H9 (cell line): ENCODE measurements around the gene DTWD2. TPM values are rescaled to one million over a fixed set of nuclear protein-coding genes. Genes with fewer than 3 reads are reported as not detected.

ENCODE experiments used
- DNase-seq: peaks from one replicate; pipeline ENCODE4 v3.0.0-alpha.2; 2017
- H2AFZ ChIP-seq: one replicate; pipeline ENCODE4 v1.6.1; 2013; ENCODE audit warnings: mild to moderate bottlenecking, low read length, control low read depth, moderate library complexity
- H2AK5ac ChIP-seq: 2 replicates; pipeline ENCODE4 v1.6.1; 2013; ENCODE audit warnings: low read length, control low read depth, mixed read lengths; ENCODE audit not compliant: insufficient read length
- H2BK120ac ChIP-seq: one replicate; pipeline ENCODE4 v1.6.1; 2013; ENCODE audit warnings: low read depth, mild to moderate bottlenecking, low read length, control low read depth, inconsistent platforms; ENCODE audit not compliant: poor library complexity, severe bottlenecking
- H2BK12ac ChIP-seq: 2 replicates; pipeline ENCODE4 v1.6.1; 2013; ENCODE audit warnings: low read length, control low read depth, mixed read lengths, low read depth; ENCODE audit not compliant: insufficient read length
- H2BK15ac ChIP-seq: 2 replicates; pipeline ENCODE4 v1.6.1; 2013; ENCODE audit warnings: low read depth, low read length, control low read depth
- H2BK20ac ChIP-seq: one replicate; pipeline ENCODE4 v1.6.1; 2013; ENCODE audit warnings: low read depth, mild to moderate bottlenecking, low read length, control low read depth, inconsistent platforms; ENCODE audit not compliant: poor library complexity, severe bottlenecking
- H2BK5ac ChIP-seq: 2 replicates; pipeline ENCODE4 v1.6.1; 2013; ENCODE audit warnings: low read length, control low read depth, mixed read lengths; ENCODE audit not compliant: insufficient read length
- H3K14ac ChIP-seq: 2 replicates; pipeline ENCODE4 v1.6.1; 2013; ENCODE audit warnings: low read length, control low read depth; ENCODE audit not compliant: insufficient read depth
- H3K18ac ChIP-seq: 2 replicates; pipeline ENCODE4 v1.6.1; 2013; ENCODE audit warnings: low read depth, mild to moderate bottlenecking, mixed read lengths, low read length, control low read depth; ENCODE audit not compliant: insufficient read length
- H3K23ac ChIP-seq: 2 replicates; pipeline ENCODE4 v1.6.1; 2013; ENCODE audit warnings: low read length, control low read depth, mixed read lengths, low read depth; ENCODE audit not compliant: insufficient read length
- H3K23me2 ChIP-seq: 2 replicates; pipeline ENCODE4 v1.6.1; 2013; ENCODE audit warnings: low read depth, mild to moderate bottlenecking, mixed read lengths, low read length, control low read depth; ENCODE audit not compliant: insufficient read length, poor library complexity, severe bottlenecking
- H3K27ac ChIP-seq: 2 replicates; pipeline ENCODE4 v1.5.1; 2013; ENCODE audit warnings: low read length, control low read depth, mixed read lengths, low read depth; ENCODE audit not compliant: insufficient read length
- H3K27me3 ChIP-seq: 2 replicates; pipeline ENCODE4 v1.6.1; 2013; ENCODE audit warnings: low read length, control low read depth, inconsistent platforms; ENCODE audit not compliant: insufficient read depth
- H3K4ac ChIP-seq: 2 replicates; pipeline ENCODE4 v1.6.1; 2013; ENCODE audit warnings: low read depth, mild to moderate bottlenecking, control low read depth, inconsistent platforms, low read length, moderate library complexity
- H3K4me1 ChIP-seq: 2 replicates; pipeline ENCODE4 v1.6.1; 2013; ENCODE audit warnings: low read length, control low read depth, inconsistent platforms; ENCODE audit not compliant: insufficient read depth
- H3K4me2 ChIP-seq: 2 replicates; pipeline ENCODE4 v1.6.1; 2013; ENCODE audit warnings: low read length, control low read depth, mixed read lengths; ENCODE audit not compliant: insufficient read length, insufficient read depth
- H3K56ac ChIP-seq: 2 replicates; pipeline ENCODE4 v1.6.1; 2013; ENCODE audit warnings: low read depth, mild to moderate bottlenecking, mixed read lengths, low read length, control low read depth; ENCODE audit not compliant: insufficient read length
- H3K79me1 ChIP-seq: 2 replicates; pipeline ENCODE4 v1.6.1; 2013; ENCODE audit warnings: low read depth, mild to moderate bottlenecking, moderate library complexity, low read length, control low read depth, inconsistent platforms; ENCODE audit not compliant: insufficient read depth, poor library complexity, severe bottlenecking
- H3K79me2 ChIP-seq: 2 replicates; pipeline ENCODE4 v1.6.1; 2013; ENCODE audit warnings: low read length, control low read depth, inconsistent platforms; ENCODE audit not compliant: insufficient read depth
- H3K9ac ChIP-seq: 2 replicates; pipeline ENCODE4 v1.6.1; 2013; ENCODE audit warnings: low read length, control low read depth, mixed read lengths; ENCODE audit not compliant: insufficient read length; ENCODE audit errors: extremely low read depth
- H3K9me3 ChIP-seq: one replicate; pipeline ENCODE4 v1.6.1; 2013; ENCODE audit warnings: low read depth, low read length, inconsistent platforms; ENCODE audit not compliant: control insufficient read depth
- H3T11ph ChIP-seq: one replicate; pipeline ENCODE4 v1.6.1; 2013; ENCODE audit warnings: mild to moderate bottlenecking, low read length, control low read depth, inconsistent platforms
- H4K20me1 ChIP-seq: one replicate; pipeline ENCODE4 v1.6.1; 2013; ENCODE audit not compliant: control insufficient read depth, insufficient read length, insufficient read depth
- H4K5ac ChIP-seq: 2 replicates; pipeline ENCODE4 v1.6.1; 2013; ENCODE audit warnings: low read depth, mild to moderate bottlenecking, mixed read lengths, low read length, control low read depth; ENCODE audit not compliant: insufficient read length
- H4K8ac ChIP-seq: replicated peaks from 2 replicates; pipeline ENCODE4 v1.6.1; 2013; ENCODE audit warnings: low read length, control low read depth, mixed read lengths, low read depth; ENCODE audit not compliant: insufficient read length
- H4K91ac ChIP-seq: 2 replicates; pipeline ENCODE4 v1.6.1; 2013; ENCODE audit warnings: low read depth, mild to moderate bottlenecking, moderate library complexity, mixed read lengths, low read length, control low read depth; ENCODE audit not compliant: insufficient read length
- H3K27ac Mint-ChIP-seq, 3 experiments: 2 replicates in 2 of 3; 3 replicates in 1 of 3; pipeline ENCODE4 v1.8.0; 2020 to 2021; ENCODE audit warnings: mixed read lengths in 3 of 3, mild to moderate bottlenecking in 1 of 3, moderate library complexity in 1 of 3
- H3K27me3 Mint-ChIP-seq: 2 replicates; pipeline ENCODE4 v1.8.0; 2021; ENCODE audit warnings: low read depth, mild to moderate bottlenecking, moderate library complexity, mixed read lengths
- H3K36me3 Mint-ChIP-seq, 3 experiments: 2 replicates in 2 of 3; 3 replicates in 1 of 3; pipeline ENCODE4 v1.8.0; 2020 to 2021; ENCODE audit warnings: low read depth in 3 of 3, mixed read lengths in 3 of 3; ENCODE audit not compliant: insufficient read depth in 1 of 3
- H3K4me1 Mint-ChIP-seq, 2 experiments: 2 replicates each; pipeline ENCODE4 v1.8.0; 2020; ENCODE audit warnings: mixed read lengths in 2 of 2
- H3K4me3 Mint-ChIP-seq, 2 experiments: 2 replicates in 1 of 2; 3 replicates in 1 of 2; pipeline ENCODE4 v1.8.0; 2020 to 2021; ENCODE audit warnings: mild to moderate bottlenecking in 2 of 2, mixed read lengths in 2 of 2, moderate library complexity in 1 of 2
- H3K9me3 Mint-ChIP-seq, 2 experiments: 2 replicates in 1 of 2; 3 replicates in 1 of 2; pipeline ENCODE4 v1.8.0; 2020; ENCODE audit warnings: mild to moderate bottlenecking in 2 of 2, mixed read lengths in 2 of 2, moderate library complexity in 1 of 2
- WGBS: extraction: QIAGEN DNeasy Blood & Tissue Kit; methylation state at CpG from one replicate; pipeline ENCODE4 v1.1.7; 2013; ENCODE audit warnings: missing lambda C conversion rate, low lambda C conversion rate, mixed read lengths; ENCODE audit not compliant: insufficient read length; ENCODE audit errors: extremely low coverage; 5-methylcytosine and 5-hydroxymethylcytosine counted together
- total RNA-seq: library from RNA; stranded (reverse); gene quantifications from 2 replicates; pipeline ENCODE4 v1.2.1, GENCODE V29; 2021
- TF ChIP-seq, protein P1 (sequence below): fragments of 200-600 bp; sonication (generic); conservative IDR thresholded peaks from 3 replicates; pipeline ENCODE4 v1.8.0; 2021; ENCODE audit warnings: antibody characterized with exemption, mild to moderate bottlenecking

DTWD2 gene
- total RNA-seq, 1 experiment from 2014 or later: 10.8 TPM

DNA sequence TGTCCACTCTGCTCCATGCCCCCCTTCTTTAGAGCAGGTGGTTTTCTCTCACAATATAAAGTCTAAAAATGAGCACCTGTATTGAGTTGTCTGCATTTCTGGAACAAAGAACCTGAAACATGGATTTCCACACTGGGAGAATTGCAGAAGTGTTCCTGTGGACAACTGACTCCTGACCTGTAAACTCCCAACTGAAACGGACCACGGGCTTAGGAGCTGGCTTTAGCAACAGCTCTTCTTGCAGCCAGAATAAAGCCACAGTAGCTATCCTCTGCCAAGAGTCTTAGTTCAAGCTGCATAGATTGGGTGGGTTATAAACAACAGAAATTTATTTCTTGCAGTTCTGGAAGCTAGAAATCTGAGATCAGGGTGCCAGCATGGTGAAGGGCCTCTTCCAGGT lies 194.7 kb downstream of the DTWD2 start:
- Histone ChIP-seq H2BK120ac (no peak overlapping the region), H3K56ac (no peak overlapping the region), H3K23me2 (no peaks in the 10 kb centered on the region), H3T11ph (no peak overlapping the region), H3K4me1 (peaks cover 5% of the 10 kb centered on the region; the same call in 1 of the 2 replicates), H2BK15ac (no peak overlapping the region), H2BK12ac (no peak overlapping the region), H3K18ac (no peak overlapping the region), H4K20me1 (no peaks in the 10 kb centered on the region), H3K9ac (no peak overlapping the region), H3K9me3 (no peaks in the 10 kb centered on the region), H3K23ac (no peak overlapping the region), H3K27ac (no peak overlapping the region), H2BK20ac (no peak overlapping the region), H3K79me1 (no peaks in the 10 kb centered on the region), H4K8ac (no peak overlapping the region), H3K79me2 (no peaks in the 10 kb centered on the region), H3K4me2 (no peak overlapping the region), H2AFZ (no peak overlapping the region), H3K4ac (no peak overlapping the region), H4K91ac (no peak overlapping the region), H2AK5ac (no peak overlapping the region), H4K5ac (no peak overlapping the region), H3K27me3 (no peaks in the 10 kb centered on the region), H3K14ac (no peak overlapping the region), H2BK5ac (no peak overlapping the region)
- DNase-seq: no peak
- H3K27ac Mint-ChIP-seq: no peak overlapping the region; a peak in 1 of 7 replicates
- H3K27me3 Mint-ChIP-seq: no peaks in the 10 kb centered on the region
- H3K4me1 Mint-ChIP-seq: peaks cover 20 to 21% of the 10 kb centered on the region in 2 experiments
- no peaks in the 10 kb centered on the region for H3K9me3 Mint-ChIP-seq
- WGBS: no CpG with 5 or more reads among the region's 2 CpGs
- peaks cover 0 to under 1% (median 0%) of the 10 kb centered on the region in 3 experiments; a peak in 2 of 7 replicates for H3K36me3 Mint-ChIP-seq
- H3K4me3 Mint-ChIP-seq: no peak overlapping the region
- TF ChIP-seq, protein P1, sequence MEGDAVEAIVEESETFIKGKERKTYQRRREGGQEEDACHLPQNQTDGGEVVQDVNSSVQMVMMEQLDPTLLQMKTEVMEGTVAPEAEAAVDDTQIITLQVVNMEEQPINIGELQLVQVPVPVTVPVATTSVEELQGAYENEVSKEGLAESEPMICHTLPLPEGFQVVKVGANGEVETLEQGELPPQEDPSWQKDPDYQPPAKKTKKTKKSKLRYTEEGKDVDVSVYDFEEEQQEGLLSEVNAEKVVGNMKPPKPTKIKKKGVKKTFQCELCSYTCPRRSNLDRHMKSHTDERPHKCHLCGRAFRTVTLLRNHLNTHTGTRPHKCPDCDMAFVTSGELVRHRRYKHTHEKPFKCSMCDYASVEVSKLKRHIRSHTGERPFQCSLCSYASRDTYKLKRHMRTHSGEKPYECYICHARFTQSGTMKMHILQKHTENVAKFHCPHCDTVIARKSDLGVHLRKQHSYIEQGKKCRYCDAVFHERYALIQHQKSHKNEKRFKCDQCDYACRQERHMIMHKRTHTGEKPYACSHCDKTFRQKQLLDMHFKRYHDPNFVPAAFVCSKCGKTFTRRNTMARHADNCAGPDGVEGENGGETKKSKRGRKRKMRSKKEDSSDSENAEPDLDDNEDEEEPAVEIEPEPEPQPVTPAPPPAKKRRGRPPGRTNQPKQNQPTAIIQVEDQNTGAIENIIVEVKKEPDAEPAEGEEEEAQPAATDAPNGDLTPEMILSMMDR: no peak
